Left cardiac atrium (tissue), 4 donors: ENCODE data around the gene ANXA4. TPM values are rescaled to one million over a fixed set of nuclear protein-coding genes. Genes with fewer than 3 reads are reported as not detected.
"Not testable (repeated sequence)": the region's sequence is repeated elsewhere in the genome, so short reads cannot be mapped to it uniquely, and the experiment has no call there.

ENCODE experiments used
- ATAC-seq, 2 donors: fragments of 200-7000 bp; cut with Tn5 transposase; one replicate each; pipeline ENCODE4 v1.9.1; 2020; ENCODE audit warnings: mild to moderate bottlenecking in 2 of 2, moderate library complexity in 2 of 2
- DNase-seq: peaks from one replicate; pipeline ENCODE4 v3.0.0-alpha.2; 2020
- intact Hi-C, 2 donors: fragments of 100-400 bp; cut with DNase I; formaldehyde crosslinking; loops; one replicate each; pipeline versions ENCODE4 v1.14.1 to v1.15.1; 2022 to 2023
- total RNA-seq, 2 donors: library from RNA; stranded (reverse); fragmentation: NEBNext Ultra II Directional; extraction: Animal tissue kit (Norgen Biotek cat#: 25700); gene quantifications; one replicate each; pipeline ENCODE4 v1.2.1, GENCODE V29; 2021
- donor health status: DM: no; HTN: yes; CAD: no.
- donor health status: DM: no; HTN: yes; CAD: no; lungs with severe emphysema.
- donor health status: DM: yes; HTN: yes; CAD: no.
- donor health status: Dilated cardiomyopathy.

The ANXA4 gene
- total RNA-seq, 2 donors from 2014 or later, result 41.3 to 50.4 TPM

GRCh38 chr2:69770747-69771146, 28.8 kb downstream of the ANXA4 start:
- intact Hi-C loops, result no loop called here
- no peak for DNase-seq
- ATAC-seq, result no peak

- no peak for ATAC-seq
- DNase-seq, result no peak
- intact Hi-C loops, result no loop called here
Measured at GRCh38 chr2:69771461-69771860, 29.5 kb downstream of the ANXA4 start.

- DNase-seq, result no peak
- intact Hi-C loops, result no loop called here
- peak in 1 of 2 donors; percentile 46 for ATAC-seq
Measured at GRCh38 chr2:69773206-69773605, 31.3 kb downstream of the ANXA4 start.

GRCh38 chr2:69774258-69774983, 32.5 kb downstream of the ANXA4 start:
- DNase-seq, ATAC-seq, intact Hi-C loops: not testable (repeated sequence)

- ATAC-seq, result no peak
- intact Hi-C loops, result no loop called here
Measured at GRCh38 chr2:69774984-69775982, 33.3 kb downstream of the ANXA4 start.

GRCh38 chr2:69776886-69777785, 35.2 kb downstream of the ANXA4 start:
- intact Hi-C loops, result no loop called here
- DNase-seq (no peak), ATAC-seq (no peak)

More at GRCh38 chr2:69774984-69775982, 33.3 kb downstream of the ANXA4 start:
- DNase-seq, result no peak

GRCh38 chr2:69777786-69778105, 35.8 kb downstream of the ANXA4 start:
- ATAC-seq (no peak), DNase-seq (no peak)
- intact Hi-C loops, result no loop called here

GRCh38 chr2:69779258-69780001, 37.5 kb downstream of the ANXA4 start:
- intact Hi-C loops, result no loop called here
- peak; percentile 27 to 92 for ATAC-seq
- DNase-seq, result no peak

- intact Hi-C loops, result no loop called here
- no peak for DNase-seq
- ATAC-seq, result no peak
Measured at GRCh38 chr2:69780921-69781320, 39.0 kb downstream of the ANXA4 start.

GRCh38 chr2:69781321-69782248, 39.7 kb downstream of the ANXA4 start:
- no peak for DNase-seq
- ATAC-seq, result peak; percentile 23 to 48
- intact Hi-C loops, result no loop called here

- no peak for DNase-seq
- no peak for ATAC-seq
- intact Hi-C loops, result no loop called here
Measured at GRCh38 chr2:69784228-69784627, 42.3 kb downstream of the ANXA4 start.

GRCh38 chr2:69785358-69785757, 43.4 kb downstream of the ANXA4 start:
- intact Hi-C loops, result no loop called here
- DNase-seq (no peak), ATAC-seq (no peak)

GRCh38 chr2:69786052-69786560, 44.2 kb downstream of the ANXA4 start:
- ATAC-seq (no peak), DNase-seq (no peak)
- intact Hi-C loops, result no loop called here

GRCh38 chr2:69789175-69789721, 47.3 kb downstream of the ANXA4 start:
- ATAC-seq, result peak; percentile 78 to 86
- intact Hi-C loops, result no loop called here
- DNase-seq, result no peak

- DNase-seq (no peak), ATAC-seq (peak; percentile 25 to 58)
- intact Hi-C loops, result no loop called here
Measured at GRCh38 chr2:69789772-69790600, 48.1 kb downstream of the ANXA4 start.

GRCh38 chr2:69790601-69790959, 48.6 kb downstream of the ANXA4 start:
- DNase-seq (no peak), ATAC-seq (no peak)
- intact Hi-C loops, result no loop called here
